Suprapubic skin (tissue), 4 donors: ENCODE data around the gene SLC26A2. TPM values are rescaled to one million over a fixed set of nuclear protein-coding genes. Genes with fewer than 3 reads are reported as not detected.
A peak's percentile ranks its signal among the peaks of the same experiment; 100 is the strongest.

Source experiments
- DNase-seq, 2 donors: peaks; one replicate each; pipeline ENCODE4 v3.0.0-alpha.2; 2019; ENCODE audit warnings: low spot score in 2 of 2
- H3K27ac ChIP-seq: fragments of 200-600 bp; sonication (generic); one replicate; pipeline ENCODE4 v1.5.1; 2019
- H3K27me3 ChIP-seq: fragments of 200-600 bp; sonication (generic); one replicate; pipeline ENCODE4 v1.5.1; 2019
- H3K36me3 ChIP-seq: fragments of 200-600 bp; sonication (generic); one replicate; pipeline ENCODE4 v1.5.1; 2019
- H3K4me1 ChIP-seq: fragments of 200-600 bp; sonication (generic); one replicate; pipeline ENCODE4 v1.5.1; 2019
- H3K4me3 ChIP-seq: fragments of 200-600 bp; sonication (generic); one replicate; pipeline ENCODE4 v1.5.1; 2019; ENCODE audit warnings: mild to moderate bottlenecking
- H3K9me3 ChIP-seq: fragments of 200-600 bp; sonication (generic); one replicate; pipeline ENCODE4 v1.5.1; 2019
- CTCF ChIP-seq, 2 donors: fragments of 200-600 bp in 1 of 2; fragments of 450-650 bp in 1 of 2; sonication (generic) in 1 of 2; IDR thresholded peaks; one replicate each; pipeline ENCODE4 v1.5.1; 2016 to 2019; ENCODE audit warnings: antibody characterized with exemption in 2 of 2, mild to moderate bottlenecking in 1 of 2, moderate library complexity in 1 of 2
- EP300 ChIP-seq: sonication (generic); formaldehyde crosslinking; IDR thresholded peaks from one replicate; pipeline ENCODE4 v1.6.1; 2017; ENCODE audit warnings: antibody characterized with exemption
- POLR2A ChIP-seq, 2 donors: fragments of 450-650 bp; IDR thresholded peaks; one replicate each; pipeline ENCODE4 v1.6.1; 2017; ENCODE audit warnings: antibody characterized with exemption in 2 of 2, mild to moderate bottlenecking in 2 of 2, moderate library complexity in 2 of 2
- POLR2AphosphoS5 ChIP-seq, 3 donors: sonication (generic); formaldehyde crosslinking; IDR thresholded peaks; one replicate each; pipeline ENCODE4 v1.6.1; 2017; ENCODE audit warnings: antibody characterized with exemption in 3 of 3
- WGBS: methylation state at CpG from one replicate; pipeline ENCODE4 v1.1.5; 2018; 5-methylcytosine and 5-hydroxymethylcytosine counted together
- total RNA-seq, 4 donors: library from RNA; depleted of rRNA; stranded (reverse); fragments of >200 nt; gene quantifications; one replicate each; pipeline ENCODE4 v1.1.0, GENCODE V29; 2016

Gene SLC26A2
- total RNA-seq, 4 donors from 2014 or later = 29.9 to 62.2 (median 46.0) TPM

GRCh38 chr5:149924486-149924885 lies 36.1 kb upstream of the SLC26A2 start:
- Histone ChIP-seq H3K36me3 (no peaks in the 10 kb centered on the region), H3K27ac (no peak overlapping the region), H3K9me3 (no peaks in the 10 kb centered on the region), H3K4me3 (no peak overlapping the region), H3K27me3 (no peaks in the 10 kb centered on the region), H3K4me1 (no peaks in the 10 kb centered on the region)
- TF ChIP-seq EP300 = no peak
- DNase-seq = no peak
- WGBS = 87% methylated on average over 5 of the region's 5 CpGs

- H3K27ac ChIP-seq = no peak overlapping the region
- DNase-seq = no peak
- H3K27me3 ChIP-seq = no peaks in the 10 kb centered on the region
- H3K4me1 ChIP-seq = peaks cover 2% of the 10 kb centered on the region
- H3K4me3 ChIP-seq = peak overlapping the region; percentile 15
- TF ChIP-seq POLR2AphosphoS5 (IDR thresholded peaks at IDR 0.05) (no peak), EP300 (no peak)
- WGBS = 37% methylated on average over 6 of the region's 6 CpGs
- no peaks in the 10 kb centered on the region for H3K36me3 ChIP-seq
- H3K9me3 ChIP-seq = no peaks in the 10 kb centered on the region
Observed at GRCh38 chr5:149930043-149930748, 30.4 kb upstream of the SLC26A2 start.

GRCh38 chr5:149930749-149931574 lies 29.6 kb upstream of the SLC26A2 start:
- Histone ChIP-seq H3K27ac (no peak overlapping the region), H3K4me3 (peak overlapping the region; percentile 15), H3K9me3 (no peaks in the 10 kb centered on the region), H3K27me3 (no peaks in the 10 kb centered on the region), H3K36me3 (no peaks in the 10 kb centered on the region), H3K4me1 (peaks cover 10% of the 10 kb centered on the region)
- DNase-seq = no peak
- 66% methylated on average over 7 of the region's 7 CpGs for WGBS
- no peak for TF ChIP-seq CTCF (IDR thresholded peaks at IDR 0.05)
- TF ChIP-seq POLR2A (IDR thresholded peaks at IDR 0.05) = no peak
- TF ChIP-seq EP300 = no peak
- TF ChIP-seq POLR2AphosphoS5 (IDR thresholded peaks at IDR 0.05) = no peak

- Histone ChIP-seq H3K27ac (no peak overlapping the region), H3K27me3 (no peaks in the 10 kb centered on the region), H3K4me1 (peaks cover 20% of the 10 kb centered on the region), H3K4me3 (peak overlapping the region; percentile 7), H3K36me3 (no peaks in the 10 kb centered on the region), H3K9me3 (no peaks in the 10 kb centered on the region)
- DNase-seq = no peak
- TF ChIP-seq CTCF (IDR thresholded peaks at IDR 0.05) (no peak), POLR2A (IDR thresholded peaks at IDR 0.05) (no peak), EP300 (no peak), POLR2AphosphoS5 (IDR thresholded peaks at IDR 0.05) (no peak)
- 83% methylated on average over 14 of the region's 14 CpGs for WGBS
Observed at GRCh38 chr5:149931992-149932436, 28.5 kb upstream of the SLC26A2 start.

- 80% methylated on average over 25 of the region's 25 CpGs for WGBS
- peak overlapping the region; percentile 7 for H3K4me3 ChIP-seq
- no peak overlapping the region for H3K27ac ChIP-seq
Observed at GRCh38 chr5:149932445-149933350, 27.9 kb upstream of the SLC26A2 start.

More at GRCh38 chr5:149932445-149933350, 27.9 kb upstream of the SLC26A2 start:
- H3K36me3 ChIP-seq = no peaks in the 10 kb centered on the region
- H3K9me3 ChIP-seq = no peaks in the 10 kb centered on the region
- H3K27me3 ChIP-seq = no peaks in the 10 kb centered on the region
- peaks cover 26% of the 10 kb centered on the region for H3K4me1 ChIP-seq
- TF ChIP-seq POLR2A (IDR thresholded peaks at IDR 0.05) (no peak), CTCF (IDR thresholded peaks at IDR 0.05) (no peak), POLR2AphosphoS5 (IDR thresholded peaks at IDR 0.05) (no peak), EP300 (no peak)
- DNase-seq = no peak
